GM18909 (cell line): Measurements from ENCODE around the gene PNMA8C.

Experiments used
- ATAC-seq: cut with Tn5 transposase; IDR thresholded peaks from one replicate; pipeline ENCODE4 v1.9.1; 2021; ENCODE audit warnings: mild to moderate bottlenecking; ENCODE audit not compliant: unreplicated experiment, poor library complexity

PNMA8C gene

GRCh38 chr19:46428239-46429135 is at the start of gene PNMA8C:
Gene PNMA8C (minus strand): TSS chr19:46428936. CDS start chr19:46428359, 577 bp downstream.
- ATAC-seq: no peak

GRCh38 chr19:46475986-46476385 is 47.2 kb upstream of the PNMA8C start:
- ATAC-seq: no peak

DNA sequence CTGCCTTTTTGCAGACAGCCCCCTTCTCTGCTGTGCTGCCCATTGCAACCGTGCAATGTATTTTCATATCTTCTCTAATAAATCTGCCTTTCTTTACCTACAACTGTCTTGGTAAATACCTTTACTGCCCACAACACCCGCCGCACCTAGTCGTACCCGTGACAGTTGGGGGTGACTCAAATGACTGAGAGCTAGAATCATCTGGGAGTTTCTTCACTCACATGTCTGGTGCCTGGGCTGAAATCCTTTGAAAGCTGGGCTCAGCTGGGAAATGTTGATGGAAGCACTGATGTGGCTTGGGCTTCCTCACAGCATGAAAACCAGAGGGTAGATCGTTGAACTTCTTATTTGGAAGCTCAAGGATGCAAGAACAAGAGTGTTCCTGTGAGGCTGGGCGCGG is 45.5 kb upstream of the PNMA8C start:
- ATAC-seq: no peak

DNA sequence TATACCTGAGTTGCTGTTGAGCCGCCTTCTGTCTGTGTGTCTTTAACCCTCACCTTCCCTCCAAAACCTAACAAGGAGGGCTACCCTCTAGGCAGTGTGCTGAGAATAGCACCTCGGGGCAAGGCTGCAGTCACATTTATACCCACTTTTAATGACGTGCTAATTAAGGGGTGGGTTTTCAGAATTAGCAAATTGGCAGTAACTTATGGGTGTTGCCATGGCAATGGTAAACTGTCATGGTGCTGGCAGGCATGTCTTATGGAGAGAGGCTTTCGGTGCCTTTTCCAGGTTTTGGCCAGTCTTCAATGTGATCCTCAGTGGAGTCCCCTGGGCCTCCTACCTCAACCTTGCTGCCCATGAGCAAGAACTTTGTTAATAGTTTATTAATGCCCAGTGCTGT is 43.9 kb upstream of the PNMA8C start:
- ATAC-seq: no peak

DNA sequence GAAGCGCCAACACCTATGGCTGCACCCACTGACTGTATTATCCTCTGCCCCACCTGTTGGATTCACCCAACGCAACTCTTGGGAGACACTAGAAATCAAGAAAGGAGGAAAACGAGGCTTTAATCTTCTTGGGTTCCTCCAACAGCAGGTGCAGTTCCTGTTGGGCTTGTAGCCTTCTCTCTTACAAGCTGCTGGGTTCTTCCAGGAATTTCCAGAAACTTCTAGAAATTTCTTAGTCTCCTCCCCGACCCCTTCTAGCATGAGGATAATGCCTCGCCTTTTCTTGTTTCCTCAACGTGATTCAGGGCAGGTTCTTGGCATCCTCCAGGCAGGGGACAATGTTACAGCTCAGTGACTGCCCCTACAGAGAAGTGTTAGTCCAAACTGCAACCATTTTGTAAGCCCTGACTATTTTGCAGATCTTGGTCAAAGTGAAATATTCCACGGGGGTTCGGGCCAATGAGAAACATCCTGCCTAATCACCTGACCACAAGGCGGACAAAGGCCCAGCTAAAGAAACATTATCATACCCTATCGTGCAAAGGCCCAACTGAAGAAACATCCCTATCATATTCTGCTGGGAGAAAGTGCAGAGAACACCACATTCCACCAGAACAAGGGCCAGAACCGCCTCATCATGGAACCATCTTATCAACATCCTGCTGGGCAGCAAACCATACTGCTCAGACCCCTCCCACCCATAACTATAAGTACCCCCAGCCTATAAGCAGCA is 43.2 kb upstream of the PNMA8C start:
- no peak for ATAC-seq

DNA sequence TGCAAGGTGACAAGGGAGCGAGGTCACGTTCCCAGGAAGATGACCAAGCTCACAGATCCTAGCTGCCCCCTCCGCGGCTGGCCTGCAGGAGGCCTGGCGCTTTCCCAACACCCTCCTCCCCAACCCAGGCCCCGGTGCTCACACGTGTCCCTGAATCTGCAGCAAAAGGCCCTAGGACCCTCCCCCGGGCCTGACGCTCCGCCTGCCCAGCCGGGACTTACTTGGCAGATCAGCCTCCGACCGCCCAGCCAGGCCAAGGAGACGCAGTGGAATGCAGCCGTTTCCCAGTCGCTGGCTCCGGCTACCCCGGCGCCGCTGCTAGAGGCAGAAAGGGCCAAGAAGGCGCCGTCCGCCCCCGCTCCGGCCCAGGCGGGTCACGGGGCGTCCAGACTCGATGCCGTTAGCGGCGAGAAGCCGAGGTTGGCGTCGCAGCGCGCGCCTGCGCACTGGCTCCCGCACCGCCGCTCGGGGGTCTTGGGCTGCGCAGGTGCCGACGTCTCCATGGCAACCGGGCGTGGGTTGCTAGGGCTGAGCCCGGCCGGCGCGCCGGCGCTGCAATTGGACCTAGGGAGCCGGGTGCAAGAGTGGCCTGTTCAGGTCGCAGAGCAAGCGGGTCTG is 42.5 kb upstream of the PNMA8C start, which contains the start of gene PNMA8A:
PNMA8A (minus strand) TSS at position 448 of the 618 bp plus-strand sequence. CDS start 528 bp downstream, outside the sequence.
- no peak for ATAC-seq

- ATAC-seq: no peak
Observed at GRCh38 chr19:46470376-46470775, 41.6 kb upstream of the PNMA8C start.

- ATAC-seq: no peak
Observed at GRCh38 chr19:46469541-46470185, 40.9 kb upstream of the PNMA8C start.

GRCh38 chr19:46466536-46467196 is 37.9 kb upstream of the PNMA8C start:
- ATAC-seq: no peak

- ATAC-seq: no peak
Observed at GRCh38 chr19:46463516-46463915, 34.8 kb upstream of the PNMA8C start.

- no peak for ATAC-seq
Observed at GRCh38 chr19:46461537-46461936, 32.8 kb upstream of the PNMA8C start.

DNA sequence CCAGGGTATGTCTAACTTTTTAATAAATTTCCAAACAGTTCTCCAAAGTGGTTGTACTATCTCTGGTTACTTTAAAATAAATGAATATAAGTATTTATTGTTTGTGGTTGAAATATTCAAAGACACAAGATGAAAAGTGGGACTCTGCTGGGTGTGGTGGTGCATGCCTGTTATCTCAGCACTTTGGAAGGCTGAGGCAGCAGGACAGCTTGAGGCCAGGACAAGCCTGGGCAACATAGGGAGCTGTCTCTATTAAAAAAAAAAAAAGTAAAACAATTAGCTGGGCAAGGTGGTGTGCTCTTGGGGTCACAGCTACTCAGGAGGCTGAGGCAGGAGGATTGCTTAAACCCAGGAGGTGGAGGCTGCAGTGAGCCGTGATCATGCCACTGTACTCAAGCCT is 32.2 kb upstream of the PNMA8C start:
- ATAC-seq: no peak

DNA sequence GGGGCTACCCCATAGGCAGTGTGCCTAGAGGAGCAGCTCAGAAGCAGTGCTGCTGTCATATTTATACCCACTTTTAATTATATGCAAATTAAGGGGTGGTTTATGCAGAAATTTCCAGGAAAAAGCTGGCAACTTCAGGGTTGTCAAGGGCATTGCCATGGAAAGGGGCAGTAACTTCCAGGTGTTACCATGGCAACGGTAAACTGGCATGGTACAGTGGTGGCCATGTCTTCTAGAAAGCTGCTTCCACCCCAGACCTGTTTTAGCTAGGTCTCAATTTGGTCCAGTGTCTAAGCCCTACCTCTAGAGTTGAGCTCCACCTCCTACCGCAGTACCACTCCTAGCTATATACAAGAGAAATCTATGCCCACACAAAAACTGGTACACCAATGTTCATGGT is 31.3 kb upstream of the PNMA8C start:
- ATAC-seq: no peak

DNA sequence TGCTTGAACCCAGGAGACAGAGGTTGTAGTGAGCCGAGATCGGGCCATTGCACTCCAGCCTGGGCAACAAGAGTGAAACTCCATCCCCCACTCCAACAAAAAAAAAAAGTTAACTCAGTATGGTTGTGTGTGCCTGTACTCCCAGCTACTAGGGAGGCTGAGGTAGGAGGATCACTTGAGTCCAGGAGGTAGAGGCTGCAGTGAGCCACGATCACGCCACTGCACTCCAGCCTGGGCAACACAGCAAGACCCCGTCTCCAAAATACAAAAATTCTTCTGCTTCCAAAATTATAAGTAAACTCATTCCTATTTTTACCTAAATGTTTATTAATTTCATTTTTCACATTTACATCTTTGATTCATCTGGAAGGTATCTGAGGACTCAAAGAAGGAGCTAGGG is 28.2 kb upstream of the PNMA8C start:
- ATAC-seq: no peak

GRCh38 chr19:46454244-46454643 is 25.5 kb upstream of the PNMA8C start:
- no peak for ATAC-seq

GRCh38 chr19:46453661-46454060 is 24.9 kb upstream of the PNMA8C start:
- ATAC-seq: no peak

GRCh38 chr19:46452186-46452585 is 23.4 kb upstream of the PNMA8C start:
- no peak for ATAC-seq

DNA sequence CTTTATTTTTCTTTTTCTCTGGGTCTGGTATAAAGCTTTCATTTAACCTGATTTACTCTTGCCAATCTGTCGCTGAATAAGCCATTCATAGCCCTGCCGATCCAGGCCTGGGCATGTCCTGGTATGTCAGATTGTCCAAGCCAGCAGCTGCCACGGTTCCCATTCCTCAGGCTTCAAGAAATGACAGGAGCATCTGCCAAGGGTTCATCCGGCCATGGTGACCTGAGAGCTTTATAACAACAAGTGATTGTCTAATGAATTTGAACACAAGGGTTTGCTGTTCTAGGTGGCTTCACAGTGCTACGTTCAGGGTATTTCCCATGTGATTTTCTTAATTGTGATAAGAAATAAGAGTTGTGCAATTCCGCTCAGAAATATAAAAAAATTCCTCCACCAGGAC is 22.6 kb upstream of the PNMA8C start:
- no peak for ATAC-seq

- no peak for ATAC-seq
Observed at GRCh38 chr19:46450737-46451136, 22.0 kb upstream of the PNMA8C start.

GRCh38 chr19:46449228-46449627 is 20.5 kb upstream of the PNMA8C start:
- no peak for ATAC-seq
